ENCODE results near the gene DDX6.
"Not testable (repeated sequence)": the region's sequence is repeated elsewhere in the genome, so short reads cannot be mapped to it uniquely, and the experiment has no call there.

The DDX6 gene, protein sequence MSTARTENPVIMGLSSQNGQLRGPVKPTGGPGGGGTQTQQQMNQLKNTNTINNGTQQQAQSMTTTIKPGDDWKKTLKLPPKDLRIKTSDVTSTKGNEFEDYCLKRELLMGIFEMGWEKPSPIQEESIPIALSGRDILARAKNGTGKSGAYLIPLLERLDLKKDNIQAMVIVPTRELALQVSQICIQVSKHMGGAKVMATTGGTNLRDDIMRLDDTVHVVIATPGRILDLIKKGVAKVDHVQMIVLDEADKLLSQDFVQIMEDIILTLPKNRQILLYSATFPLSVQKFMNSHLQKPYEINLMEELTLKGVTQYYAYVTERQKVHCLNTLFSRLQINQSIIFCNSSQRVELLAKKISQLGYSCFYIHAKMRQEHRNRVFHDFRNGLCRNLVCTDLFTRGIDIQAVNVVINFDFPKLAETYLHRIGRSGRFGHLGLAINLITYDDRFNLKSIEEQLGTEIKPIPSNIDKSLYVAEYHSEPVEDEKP

DNA sequence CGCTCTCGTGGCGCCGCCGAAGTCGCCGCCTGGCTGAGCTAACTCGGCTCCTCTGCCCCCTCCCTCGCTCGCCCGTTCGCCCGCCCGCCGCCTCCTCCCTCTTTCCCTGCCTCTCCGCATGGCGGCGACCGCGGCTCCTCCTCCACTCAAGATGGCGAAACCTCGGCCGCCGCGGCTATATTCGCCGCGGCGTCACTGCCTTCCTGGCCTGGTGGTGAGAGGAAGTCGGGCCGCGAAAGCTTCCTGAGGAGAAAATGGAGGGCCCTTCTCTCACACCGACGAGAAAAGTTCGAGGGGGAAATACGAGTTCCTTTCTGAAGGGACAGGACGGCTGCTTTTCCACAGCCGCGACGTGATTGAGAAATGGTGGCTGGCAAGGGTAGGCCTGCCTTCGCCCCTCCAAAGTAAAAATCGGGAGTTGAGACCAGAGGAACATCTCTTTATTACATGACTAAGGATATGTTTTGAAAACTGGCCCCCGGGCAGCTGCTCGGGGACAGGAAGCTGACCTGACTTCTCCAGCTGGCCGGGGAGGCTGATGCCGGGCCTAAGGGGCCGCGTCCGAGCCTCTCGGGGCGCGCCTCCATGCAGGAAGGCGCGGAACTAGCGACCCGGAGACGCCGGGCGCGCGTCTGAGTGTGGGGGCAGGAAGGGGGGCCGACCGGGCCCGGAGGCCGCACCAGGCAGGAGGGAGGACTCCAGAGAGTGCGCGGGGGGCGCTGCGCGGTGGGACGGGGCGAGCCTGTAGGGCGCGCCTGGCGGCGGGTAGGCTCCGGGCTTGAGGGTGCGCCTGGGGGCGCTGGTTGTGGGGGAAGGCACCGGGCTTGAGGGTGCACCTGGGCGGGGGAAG is at the start of gene DDX6:
Gene DDX6, minus strand, starts transcription at position 54 of the 850 bp plus-strand sequence. CDS start 4,913 bp downstream, outside the sequence.
- in situ Hi-C loops (cut with HindIII; ENCODE audit: low sequenced_read_pairs) = no loop called here

DNA sequence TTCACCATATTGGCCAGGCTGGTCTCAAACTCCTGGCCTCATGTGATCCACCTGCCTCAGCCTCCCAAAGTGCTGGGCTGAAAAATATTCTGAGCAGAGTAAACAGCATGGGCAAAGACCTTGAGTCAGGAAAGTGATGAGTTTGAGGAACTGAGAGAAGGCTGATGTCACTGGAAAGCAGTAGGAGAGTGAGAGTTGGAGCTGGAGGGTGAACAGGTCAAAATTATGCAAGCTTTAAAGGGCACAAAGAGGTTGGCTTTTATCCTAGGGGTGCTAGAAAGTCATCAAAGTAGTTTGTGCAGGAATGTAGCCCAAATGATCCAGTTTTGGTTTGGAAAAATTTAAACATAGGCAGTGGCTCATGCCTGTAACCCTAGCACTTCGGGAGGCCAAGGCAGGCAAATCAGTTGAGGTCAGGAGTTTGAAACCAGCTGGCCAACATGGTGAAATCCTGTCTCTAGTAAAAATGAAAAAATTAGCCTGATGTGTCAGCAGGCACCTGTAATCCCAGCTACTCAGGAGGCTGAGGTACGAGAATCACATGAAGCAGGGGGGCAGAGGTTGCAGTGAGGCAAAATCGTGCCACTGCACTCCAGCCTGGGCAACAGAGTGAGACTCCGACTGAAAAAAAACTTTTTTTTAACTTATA is 48.1 kb upstream of the DDX6 start:
- in situ Hi-C loops (cut with HindIII; ENCODE audit: low sequenced_read_pairs) = no loop called here

DNA sequence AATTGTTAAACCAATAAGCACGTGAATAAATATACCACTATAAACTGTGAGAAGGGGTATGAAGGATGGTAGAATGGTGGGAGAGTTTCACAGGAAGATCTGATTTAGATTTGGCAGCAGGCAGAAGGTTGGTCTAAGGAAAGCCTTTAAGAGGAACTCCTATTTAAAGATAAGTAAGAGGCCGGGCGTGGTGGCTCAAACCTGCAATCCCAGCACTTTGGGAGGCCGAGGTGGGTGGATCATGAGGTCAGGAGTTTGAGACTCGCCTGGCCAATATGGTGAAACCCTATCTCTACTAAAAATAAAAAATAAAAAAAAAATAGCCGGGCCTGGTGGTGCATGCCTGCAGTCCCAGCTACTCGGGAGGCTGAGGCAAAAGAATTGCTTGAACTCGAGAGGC is 46.9 kb upstream of the DDX6 start:
- in situ Hi-C loops (cut with HindIII; ENCODE audit: low sequenced_read_pairs) = no loop called here

DNA sequence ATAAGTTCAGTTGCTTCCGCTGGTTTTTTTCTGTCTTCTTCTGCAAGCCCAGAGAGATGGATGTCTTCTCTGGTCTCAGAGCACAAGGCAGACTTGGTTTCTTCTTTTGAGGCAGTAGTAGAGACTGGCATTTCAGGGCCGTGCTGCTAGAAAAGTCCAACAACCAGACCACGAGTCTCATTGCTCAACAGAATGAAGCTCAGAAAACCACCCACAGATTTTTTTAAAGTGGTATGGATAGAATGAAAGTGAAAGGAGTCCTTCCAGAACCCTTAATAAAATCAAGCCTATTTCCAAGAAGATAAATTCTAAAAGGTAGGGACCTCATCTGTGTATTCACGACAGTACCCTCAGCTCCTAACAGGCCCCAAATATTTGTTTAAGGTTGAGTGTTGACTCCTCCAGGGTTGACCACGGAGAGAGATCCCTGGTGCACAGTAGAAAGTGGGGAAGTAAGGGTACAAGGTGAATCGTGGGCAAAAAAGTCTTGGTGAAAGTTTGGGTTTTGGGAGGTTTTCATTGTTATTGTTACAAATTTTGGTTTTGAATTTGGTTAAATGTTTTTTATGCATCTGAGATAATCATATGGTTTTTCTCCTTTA is 43.6 kb upstream of the DDX6 start:
- in situ Hi-C loops (cut with HindIII; ENCODE audit: low sequenced_read_pairs) = no loop called here

DNA sequence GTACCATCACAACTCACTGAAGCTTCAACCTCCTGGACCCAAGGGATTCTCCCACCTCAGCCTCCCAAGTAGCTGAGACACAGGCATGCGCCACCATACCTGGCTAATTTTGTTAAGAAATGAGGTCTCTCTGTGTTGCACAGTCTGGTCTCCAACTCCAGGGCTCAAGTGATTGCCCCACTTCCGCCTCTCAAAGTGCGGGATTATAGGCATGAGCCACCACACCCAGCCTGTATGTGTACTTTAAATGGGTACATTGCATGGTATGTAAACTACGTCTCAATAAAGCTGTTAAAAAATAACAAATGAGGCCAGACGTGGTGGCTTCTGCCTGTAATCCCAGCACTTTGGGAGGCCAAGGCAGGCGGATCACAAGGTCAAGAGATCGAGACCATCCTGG is 36.2 kb upstream of the DDX6 start:
- in situ Hi-C loops (cut with HindIII; ENCODE audit: low sequenced_read_pairs) = no loop called here

DNA sequence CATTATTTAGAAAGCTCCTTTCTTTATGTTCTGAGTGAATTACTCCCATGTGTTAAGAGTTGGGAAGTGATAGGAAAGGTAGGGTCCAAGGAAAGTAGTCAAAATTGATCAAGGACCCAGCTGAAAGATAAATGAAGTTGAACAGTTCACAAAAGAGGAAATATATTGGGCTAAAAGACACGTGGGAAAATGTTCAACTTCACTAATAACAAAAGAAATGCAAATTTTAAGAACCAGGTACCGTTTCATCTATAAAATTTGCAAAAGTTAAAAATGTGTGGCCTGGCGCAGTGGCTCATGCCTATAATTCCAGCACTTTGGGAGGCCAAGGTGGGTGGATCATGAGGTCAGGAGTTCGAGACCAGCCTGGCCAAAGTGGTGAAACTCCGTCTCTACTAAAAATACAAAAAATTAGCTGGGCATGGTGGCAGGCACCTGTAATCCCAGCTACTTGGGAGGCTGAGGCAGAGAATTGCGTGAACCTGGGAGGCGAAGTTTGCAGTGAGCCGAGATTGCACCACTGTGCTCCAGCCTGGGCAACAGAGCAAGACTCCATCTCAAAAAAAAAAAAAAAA is 32.1 kb upstream of the DDX6 start:
- in situ Hi-C loops (cut with HindIII; ENCODE audit: low sequenced_read_pairs) = not testable (repeated sequence)

DNA sequence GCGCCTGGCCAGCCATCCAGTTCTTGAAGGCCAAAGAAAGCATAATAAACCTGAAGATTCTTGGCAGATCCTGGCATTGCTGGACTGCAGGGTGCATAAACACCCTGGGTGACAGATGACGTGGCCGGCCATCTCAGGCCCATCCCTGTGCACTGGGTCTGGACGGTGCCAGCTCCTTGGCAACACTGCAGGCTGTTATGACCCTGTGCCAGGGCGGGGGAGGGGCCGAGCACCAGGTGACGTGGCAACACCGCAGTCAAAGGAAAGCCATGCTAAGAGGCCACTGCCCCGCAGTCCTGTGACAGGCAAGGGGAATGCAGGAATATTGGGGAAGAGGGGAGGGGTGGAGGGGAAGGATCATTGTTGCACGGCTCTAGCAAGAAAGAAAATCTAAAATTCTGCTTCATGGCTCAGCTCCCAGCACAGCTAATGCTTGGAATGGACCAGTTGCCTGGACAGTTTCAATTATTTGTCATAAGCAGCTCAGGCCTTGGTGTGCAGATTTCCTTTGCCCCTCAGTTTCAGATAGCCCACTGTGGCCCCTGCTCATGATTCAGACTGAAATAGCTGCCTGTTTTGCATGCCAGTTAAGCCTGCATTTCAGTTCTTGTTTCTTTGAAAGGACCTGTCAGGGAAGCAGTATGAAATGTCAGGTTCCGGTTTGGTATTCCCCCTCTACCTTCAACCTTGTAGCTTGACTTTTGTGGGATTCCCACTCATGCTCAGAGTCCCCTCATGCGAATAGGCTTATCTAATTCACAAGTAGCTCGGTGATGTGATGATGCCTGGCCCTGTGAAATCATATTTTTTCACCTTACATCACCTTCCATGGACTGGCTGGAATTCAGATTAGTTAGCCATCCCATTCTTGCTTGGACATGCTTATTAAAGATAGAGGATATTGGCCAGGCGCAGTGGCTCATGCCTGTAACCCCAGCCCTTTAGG is 29.7 kb upstream of the DDX6 start:
- in situ Hi-C loops (cut with HindIII; ENCODE audit: low sequenced_read_pairs) = no loop called here

DNA sequence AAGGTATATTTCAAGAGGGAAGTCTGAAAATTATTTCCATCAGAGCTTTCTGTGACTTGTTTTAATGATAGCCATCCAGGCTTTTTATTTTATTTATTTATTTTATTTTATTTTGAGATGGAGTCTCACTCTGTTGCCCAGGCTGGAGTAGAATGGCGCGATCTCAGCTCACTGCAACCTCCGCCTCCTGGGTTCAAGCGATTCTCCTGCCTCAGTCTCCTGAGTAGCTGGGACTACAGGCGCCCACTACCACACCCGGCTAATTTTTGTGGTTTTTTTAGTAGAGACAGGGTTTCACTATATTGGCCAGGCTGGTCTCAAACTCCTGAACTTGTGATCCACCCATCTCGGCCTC is 29.0 kb upstream of the DDX6 start:
- in situ Hi-C loops (cut with HindIII; ENCODE audit: low sequenced_read_pairs) = not testable (repeated sequence)

DNA sequence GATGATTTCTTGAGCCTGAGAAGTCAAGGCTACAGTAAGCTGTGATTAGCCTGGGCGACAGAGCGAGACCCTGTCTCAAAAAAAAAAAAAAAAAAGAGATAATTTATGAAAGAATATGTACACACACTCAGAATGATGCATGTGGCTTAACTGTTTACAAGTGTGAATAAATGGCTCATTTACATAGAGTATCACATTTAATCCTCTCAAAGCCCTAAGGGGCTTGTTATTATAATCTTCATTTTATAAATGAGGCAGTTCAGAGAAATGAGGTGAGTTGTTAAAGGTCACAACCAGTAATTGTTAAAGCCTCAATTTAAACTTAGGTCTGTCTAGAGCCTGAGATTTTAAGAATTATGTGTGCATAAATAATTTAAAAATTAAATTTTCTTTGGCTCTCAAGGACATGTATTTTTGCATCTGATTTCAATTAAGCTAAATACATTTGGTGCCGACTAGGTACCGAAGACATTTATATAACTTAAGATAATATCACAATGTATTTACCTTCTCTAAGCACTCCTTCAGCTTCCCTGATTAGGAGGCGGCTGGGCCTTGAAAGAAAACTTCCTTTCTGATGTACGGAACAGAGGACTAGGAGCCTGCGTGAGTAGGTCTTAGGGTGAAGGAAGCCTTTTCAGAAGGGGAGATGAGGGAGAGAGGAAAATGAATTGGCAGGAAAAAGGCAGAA is 28.5 kb upstream of the DDX6 start:
- in situ Hi-C loops (cut with HindIII; ENCODE audit: low sequenced_read_pairs) = no loop called here

DNA sequence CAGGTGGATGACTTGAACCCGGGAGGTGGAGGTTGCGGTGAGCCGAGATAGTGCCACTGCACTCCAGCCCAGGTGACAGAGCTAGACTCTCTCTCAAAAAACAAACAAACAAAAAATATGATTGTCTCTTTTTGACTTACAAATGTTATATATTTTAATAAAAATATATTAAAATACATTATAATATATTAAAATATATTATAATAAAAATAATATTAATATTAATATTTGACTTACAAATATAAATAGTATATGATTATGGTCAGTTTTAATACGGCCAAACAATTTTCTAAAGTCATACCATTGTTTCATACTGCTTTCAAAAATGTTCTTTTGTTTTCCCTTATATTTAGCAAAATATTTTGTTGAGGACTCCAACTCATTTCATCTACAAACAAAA is 27.2 kb upstream of the DDX6 start:
- in situ Hi-C loops (cut with HindIII; ENCODE audit: low sequenced_read_pairs) = no loop called here

DNA sequence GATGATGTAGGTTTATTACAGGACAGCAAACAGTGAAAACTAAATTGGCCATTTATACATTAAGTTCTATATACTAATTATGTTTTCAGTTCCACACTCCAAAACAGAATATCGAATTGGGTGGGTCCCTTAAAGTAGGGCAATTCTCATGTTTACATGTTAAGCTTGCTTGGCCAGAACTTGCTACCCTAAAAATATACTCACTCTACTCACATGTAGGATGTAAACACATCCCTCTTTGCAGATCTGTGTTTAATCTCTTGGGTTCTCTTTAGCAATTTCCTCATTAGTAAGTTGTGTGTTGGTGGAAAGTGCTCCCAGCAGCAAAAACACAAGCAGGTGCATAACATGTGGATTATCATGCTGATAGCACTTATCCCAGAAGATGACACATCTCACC is 22.6 kb upstream of the DDX6 start:
- in situ Hi-C loops (cut with HindIII; ENCODE audit: low sequenced_read_pairs) = no loop called here

DNA sequence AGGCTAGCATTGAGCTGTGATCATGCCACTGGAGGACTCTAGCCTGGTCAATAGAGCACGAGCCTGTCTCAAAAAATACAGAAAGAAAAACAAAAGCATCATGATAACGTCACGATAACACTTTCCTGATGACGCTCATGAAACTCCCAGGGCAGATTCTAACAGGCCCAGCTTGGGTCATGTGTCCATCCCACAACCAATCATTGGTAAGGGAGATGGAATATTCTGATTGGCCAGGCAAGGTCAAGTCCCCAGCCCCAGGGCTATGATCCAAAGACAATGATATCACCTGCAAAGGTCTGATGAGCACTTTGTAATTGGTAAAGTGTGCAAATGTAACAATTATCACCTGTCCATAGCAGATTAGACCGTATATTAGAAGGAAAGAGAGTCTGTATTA is 21.5 kb upstream of the DDX6 start:
- in situ Hi-C loops (cut with HindIII; ENCODE audit: low sequenced_read_pairs) = no loop called here

DNA sequence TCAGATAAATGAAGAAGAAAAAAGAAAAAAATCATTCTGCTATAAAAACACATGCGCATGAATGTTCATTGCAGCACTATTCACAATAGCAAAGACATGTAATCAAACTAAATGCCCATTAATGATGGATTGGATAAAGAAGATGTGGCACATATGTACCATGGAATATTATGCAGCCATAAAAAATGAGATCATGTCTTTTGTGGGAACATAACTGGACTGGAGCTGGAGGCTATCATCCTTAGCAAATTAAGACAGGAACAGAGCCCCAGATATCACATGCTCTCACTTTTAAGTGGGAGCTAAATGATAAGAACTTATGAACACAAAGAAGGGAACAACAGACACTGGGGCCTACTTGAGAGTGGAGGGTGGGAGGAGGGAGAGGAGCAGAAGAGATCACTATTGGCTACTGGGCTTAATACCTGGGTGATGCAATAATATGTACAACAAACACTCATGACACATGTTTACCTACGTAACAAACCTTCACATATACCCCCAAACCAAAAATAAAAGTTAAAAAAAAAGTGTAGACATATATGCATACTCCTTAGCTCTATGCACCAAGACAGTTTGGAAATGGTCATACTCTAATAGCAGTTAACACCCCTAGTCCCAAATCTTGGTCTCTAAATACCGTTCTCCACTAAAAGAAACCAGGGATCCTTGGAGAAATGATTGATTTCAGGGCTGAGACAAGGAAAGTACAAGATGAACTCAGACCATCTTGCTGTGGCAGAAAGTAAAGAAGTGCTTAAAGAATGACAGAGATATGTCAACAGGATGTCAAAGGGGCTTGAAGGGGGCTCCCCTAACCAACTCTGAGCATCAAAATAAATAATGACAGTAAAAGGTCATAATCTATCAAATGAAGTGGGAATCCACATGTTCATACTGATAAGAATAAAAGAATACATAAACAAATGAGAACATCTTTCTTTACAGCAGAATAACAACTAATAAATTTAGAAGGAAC is 17.1 kb upstream of the DDX6 start:
- in situ Hi-C loops (cut with HindIII; ENCODE audit: low sequenced_read_pairs) = no loop called here

DNA sequence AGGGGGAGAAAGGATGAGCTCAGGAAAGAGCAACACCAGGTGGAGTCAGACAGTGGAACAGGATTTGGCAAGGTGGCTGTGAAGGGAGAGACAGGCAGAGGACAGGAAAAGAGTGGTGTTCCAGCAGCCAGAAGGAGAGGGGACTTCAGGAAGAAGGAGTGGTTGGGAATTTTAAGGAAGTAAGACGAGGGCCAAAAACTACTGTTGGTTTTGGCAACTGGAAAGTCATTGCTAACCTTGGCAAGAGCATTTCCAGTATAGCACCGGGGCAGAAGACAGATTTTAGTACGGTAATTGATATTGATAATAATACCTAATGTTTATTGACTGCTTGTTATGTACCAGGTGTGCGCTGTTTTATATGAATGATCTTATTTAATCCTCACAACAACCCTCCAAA is 15.4 kb upstream of the DDX6 start:
- in situ Hi-C loops (cut with HindIII; ENCODE audit: low sequenced_read_pairs) = no loop called here

DNA sequence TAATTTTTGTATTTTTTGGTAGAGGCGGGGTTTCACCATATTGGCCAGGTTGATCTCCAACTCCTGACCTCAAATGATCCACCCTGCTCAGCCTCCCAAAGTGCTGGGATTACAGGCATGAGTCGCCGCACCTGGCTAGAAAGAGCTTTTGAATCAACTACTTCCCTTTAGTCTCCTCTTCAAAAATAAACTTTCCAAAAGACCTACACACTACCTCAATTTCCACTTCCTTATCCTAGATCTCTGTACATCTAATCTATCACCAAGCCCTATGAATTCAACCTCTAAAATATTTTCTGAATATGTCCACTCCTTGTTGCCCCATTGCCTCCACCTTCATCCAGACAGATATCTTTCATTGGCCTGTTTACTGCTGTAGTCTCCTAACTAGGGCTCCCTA is 13.1 kb upstream of the DDX6 start:
- in situ Hi-C loops (cut with HindIII; ENCODE audit: low sequenced_read_pairs) = no loop called here

DNA sequence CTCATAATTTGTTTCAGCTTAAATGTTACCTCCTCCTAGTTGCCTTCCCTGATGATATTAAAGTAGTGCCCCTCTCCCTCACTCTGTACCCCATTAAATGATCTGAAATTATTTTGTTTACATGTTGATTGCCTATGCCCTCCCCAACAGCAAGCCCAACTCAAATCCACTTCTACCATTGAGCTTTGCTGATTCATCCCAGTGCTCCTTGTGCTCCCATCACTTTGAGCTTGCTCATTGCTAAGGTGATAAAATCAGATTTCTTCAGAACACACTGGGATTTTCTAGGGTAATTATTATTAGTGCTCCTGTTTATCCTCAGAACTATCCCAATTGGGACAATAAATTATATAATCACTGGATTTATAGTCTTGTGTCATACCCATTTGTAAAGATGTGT is 8.4 kb upstream of the DDX6 start:
- in situ Hi-C loops (cut with HindIII; ENCODE audit: low sequenced_read_pairs) = no loop called here

DNA sequence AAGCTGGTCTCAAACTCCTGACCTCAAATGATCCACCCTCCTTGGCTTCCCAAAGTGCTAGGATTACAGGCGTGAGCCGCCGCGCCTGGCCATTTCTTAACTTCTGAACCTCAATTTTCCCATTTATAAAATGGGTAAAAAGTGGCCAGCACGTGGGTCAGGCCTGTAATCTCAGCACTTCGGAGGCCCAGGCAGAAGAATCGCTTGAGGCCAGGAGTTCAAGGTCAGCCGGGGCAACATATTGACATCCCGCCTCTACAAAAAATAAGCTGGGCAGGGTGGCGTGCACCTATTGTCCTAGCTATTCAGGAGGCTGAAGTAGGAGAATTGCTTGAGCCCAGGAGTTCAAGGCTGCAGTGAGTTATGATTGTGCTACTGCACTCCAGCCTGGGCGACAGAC is 6.5 kb upstream of the DDX6 start:
- in situ Hi-C loops (cut with HindIII; ENCODE audit: low sequenced_read_pairs) = no loop called here

DNA sequence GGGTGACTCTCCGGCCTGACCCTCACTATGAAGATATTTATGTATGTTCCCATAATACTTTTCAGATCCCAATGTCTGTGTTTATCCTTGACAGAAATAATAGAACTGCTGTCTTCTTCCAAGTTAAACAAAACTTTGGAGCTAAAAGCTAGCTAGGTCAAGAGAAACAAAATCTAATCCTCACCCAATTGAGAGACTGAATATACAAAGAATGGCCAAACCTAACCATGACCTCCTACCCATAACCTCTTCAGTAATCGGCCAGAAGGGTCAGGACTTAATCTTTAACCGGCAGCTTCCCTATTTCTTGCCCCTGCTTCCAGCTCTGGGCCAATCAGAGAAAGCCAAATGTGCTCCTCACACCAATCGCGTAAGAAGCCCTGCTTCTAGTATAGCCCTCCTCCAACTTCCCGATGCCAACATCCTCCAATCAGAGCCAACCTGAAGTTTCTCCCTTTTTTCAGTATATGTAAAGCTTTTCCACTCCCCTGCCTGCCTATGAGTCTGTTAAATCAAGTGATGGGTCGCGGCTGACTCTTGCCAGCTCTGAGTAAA is 1.7 kb upstream of the DDX6 start:
- in situ Hi-C loops (cut with HindIII; ENCODE audit: low sequenced_read_pairs) = no loop called here

Measured in DLD1 (cell line).